GM12865 (cell line): Measurements from ENCODE around the gene SMIM3.

Experiments used
- DNase-seq: peaks from one replicate; pipeline ENCODE4 v3.0.0; 2010; ENCODE audit warnings: low read depth
- H3K4me3 ChIP-seq: 2 replicates; pipeline ENCODE4 v1.5.1; 2011; ENCODE audit warnings: mild to moderate bottlenecking, low read depth, low read length, control low read depth
- TF ChIP-seq, protein P1 (sequence below): IDR thresholded peaks from 2 replicates; pipeline ENCODE4 v1.5.1; 2011; ENCODE audit warnings: low read length, control low read depth, low read depth, inconsistent platforms; ENCODE audit not compliant: insufficient read depth; ENCODE audit errors: missing control alignments

The SMIM3 gene

DNA sequence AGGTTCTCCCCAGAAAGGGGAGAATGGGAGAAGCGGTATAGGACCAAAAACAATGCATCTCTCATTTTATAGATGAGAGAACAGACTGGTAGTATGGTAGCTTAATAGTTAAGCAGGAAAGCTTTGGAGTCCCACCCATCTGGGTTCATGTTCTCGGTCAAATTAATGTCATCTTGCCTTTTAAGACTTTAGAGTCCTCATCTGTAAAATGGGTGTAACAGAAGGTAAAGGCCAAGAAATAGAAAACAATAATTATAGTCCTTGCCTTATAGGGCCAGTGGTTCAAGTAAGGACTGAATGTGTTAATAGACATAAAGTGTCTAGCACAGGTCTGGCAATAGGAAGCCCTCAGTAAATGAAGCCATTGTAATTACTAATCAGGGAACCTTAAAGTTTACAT is 16.4 kb downstream of the SMIM3 start:
- no peak for DNase-seq
- H3K4me3 ChIP-seq = no peak overlapping the region
- TF ChIP-seq, protein P1, sequence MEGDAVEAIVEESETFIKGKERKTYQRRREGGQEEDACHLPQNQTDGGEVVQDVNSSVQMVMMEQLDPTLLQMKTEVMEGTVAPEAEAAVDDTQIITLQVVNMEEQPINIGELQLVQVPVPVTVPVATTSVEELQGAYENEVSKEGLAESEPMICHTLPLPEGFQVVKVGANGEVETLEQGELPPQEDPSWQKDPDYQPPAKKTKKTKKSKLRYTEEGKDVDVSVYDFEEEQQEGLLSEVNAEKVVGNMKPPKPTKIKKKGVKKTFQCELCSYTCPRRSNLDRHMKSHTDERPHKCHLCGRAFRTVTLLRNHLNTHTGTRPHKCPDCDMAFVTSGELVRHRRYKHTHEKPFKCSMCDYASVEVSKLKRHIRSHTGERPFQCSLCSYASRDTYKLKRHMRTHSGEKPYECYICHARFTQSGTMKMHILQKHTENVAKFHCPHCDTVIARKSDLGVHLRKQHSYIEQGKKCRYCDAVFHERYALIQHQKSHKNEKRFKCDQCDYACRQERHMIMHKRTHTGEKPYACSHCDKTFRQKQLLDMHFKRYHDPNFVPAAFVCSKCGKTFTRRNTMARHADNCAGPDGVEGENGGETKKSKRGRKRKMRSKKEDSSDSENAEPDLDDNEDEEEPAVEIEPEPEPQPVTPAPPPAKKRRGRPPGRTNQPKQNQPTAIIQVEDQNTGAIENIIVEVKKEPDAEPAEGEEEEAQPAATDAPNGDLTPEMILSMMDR = no peak

DNA sequence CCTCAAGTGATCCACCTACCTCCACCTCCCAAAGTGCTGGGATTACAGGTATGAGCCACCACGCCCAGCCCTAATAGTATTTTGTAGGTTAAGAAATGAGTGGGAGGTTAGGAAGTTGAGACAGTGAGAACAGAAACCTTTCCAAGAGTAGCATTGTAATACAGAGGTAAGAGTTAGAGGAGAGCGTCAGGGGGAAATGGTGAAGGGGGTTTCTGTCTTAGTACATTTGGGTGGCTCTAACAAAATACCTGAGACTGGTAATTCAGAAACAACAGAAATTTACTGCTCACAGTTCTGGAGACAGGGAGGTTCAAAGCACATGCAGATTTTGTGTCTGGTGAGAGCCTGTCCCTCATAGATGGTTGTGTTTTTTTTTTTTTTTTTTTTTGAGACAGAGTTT is 18.8 kb downstream of the SMIM3 start:
- TF ChIP-seq, protein P1 = no peak
- no peak overlapping the region for H3K4me3 ChIP-seq
- DNase-seq = no peak

DNA sequence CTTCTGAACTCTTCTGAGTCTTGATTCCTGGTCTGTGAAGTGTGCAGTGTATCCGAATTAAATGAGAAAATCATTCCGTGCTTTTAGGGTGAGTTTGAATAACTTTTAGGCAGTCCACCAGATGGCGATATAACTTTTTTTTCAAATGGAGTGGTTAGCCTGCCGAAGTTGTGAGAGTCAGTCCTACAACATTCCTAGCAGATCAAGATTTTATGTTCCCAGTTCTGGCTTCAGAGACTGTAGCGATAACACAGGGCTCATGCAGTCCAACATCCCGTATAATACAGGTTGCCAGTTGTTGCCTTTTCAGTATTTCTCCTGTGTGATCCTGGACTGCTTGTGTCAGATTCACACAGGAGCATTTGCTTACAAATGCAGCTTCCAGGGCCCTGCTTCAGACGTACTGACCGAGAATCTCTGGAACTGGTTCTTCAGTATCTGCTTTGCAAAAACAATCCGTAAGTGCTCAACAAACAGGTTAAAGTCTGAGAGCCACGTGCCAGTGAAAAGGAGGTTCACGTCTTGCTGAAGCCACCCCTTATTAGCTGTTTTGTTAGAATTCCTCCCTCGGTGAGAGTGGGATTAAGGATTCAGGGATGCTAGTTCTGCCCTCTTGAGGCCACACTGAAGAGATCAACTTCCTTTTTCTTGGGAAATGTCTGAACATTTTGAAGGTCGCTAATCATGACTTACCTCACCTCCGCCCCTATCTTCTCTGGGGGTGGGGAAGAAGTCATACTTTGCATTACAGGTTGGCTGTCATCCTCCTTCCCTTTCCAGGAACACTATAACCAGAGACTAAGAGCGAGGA is 22.8 kb downstream of the SMIM3 start:
- TF ChIP-seq, protein P1 = peak; percentile 29
- no peak overlapping the region for H3K4me3 ChIP-seq
- peak; percentile 60 for DNase-seq

DNA sequence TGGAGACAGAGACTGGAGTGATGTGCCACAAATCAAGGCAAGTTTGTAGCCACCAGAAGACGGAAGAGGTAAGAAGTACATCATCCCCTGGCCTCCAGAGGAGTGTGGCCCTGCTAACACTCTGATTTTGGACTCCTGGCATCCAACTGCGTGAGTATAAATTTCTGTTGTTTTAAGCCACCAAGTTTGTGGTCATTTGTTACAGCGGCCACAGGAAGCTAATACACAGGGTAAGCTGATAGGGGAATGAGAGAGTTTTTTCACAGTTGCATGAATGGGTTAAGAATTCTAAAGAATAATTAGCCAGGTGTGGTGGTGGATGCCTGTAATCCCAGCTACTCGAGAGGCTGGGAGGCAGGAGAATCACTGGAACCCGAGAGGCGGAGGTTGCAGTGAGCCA is 25.8 kb downstream of the SMIM3 start:
- DNase-seq = no peak

GRCh38 chr5:150809363-150809762 is 30.8 kb downstream of the SMIM3 start:
- no peak overlapping the region for H3K4me3 ChIP-seq
- no peak for DNase-seq
- TF ChIP-seq, protein P1 = no peak

More for the DNA sequence above, 25.8 kb downstream of the SMIM3 start:
- TF ChIP-seq, protein P1 = no peak
- no peak overlapping the region for H3K4me3 ChIP-seq

GRCh38 chr5:150815010-150815409 is 36.5 kb downstream of the SMIM3 start:
- no peak for DNase-seq
- TF ChIP-seq, protein P1 = no peak

DNA sequence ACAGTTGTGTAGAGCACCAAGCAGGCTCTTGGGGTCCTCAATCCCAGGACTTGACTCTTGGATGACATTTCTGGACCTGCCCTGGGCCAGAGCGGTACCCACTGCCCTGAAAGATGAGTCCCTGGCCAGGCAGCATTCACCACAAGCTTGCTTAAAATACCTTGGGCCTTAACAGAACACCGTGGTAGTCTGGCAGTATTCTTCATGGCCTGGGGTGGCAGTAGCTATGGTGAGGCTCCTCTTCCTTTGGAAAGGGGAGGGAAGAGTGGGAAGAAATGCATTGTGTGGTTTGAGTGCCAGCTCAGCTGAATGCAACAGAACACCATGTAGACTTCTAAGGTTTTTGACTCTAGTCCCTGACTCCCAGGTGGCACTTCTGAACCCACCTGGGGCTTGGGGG is 38.4 kb downstream of the SMIM3 start:
- H3K4me3 ChIP-seq = no peak overlapping the region
- TF ChIP-seq, protein P1 = no peak
- no peak for DNase-seq

More at GRCh38 chr5:150815010-150815409, 36.5 kb downstream of the SMIM3 start:
- no peak overlapping the region for H3K4me3 ChIP-seq
